GM12891 (cell line): ENCODE measurements around the gene SPATA7.

Experiments
- DNase-seq: peaks from one replicate; pipeline ENCODE4 v3.0.0; 2011; ENCODE audit warnings: low spot score; ENCODE audit not compliant: insufficient read length
- FAIRE-seq: peaks from 2 replicates; lab custom pipeline; 2011; peaks lifted over from hg19 to GRCh38; lab: Jason Lieb, UNC
- PAX5 ChIP-seq: IDR thresholded peaks from 2 replicates; pipeline ENCODE4 v1.6.1; 2011; ENCODE audit warnings: low read length, moderate library complexity, mild to moderate bottlenecking; ENCODE audit not compliant: insufficient read depth, severe bottlenecking
- POLR2A ChIP-seq: IDR thresholded peaks from 2 replicates; pipeline ENCODE4 v1.6.1; 2011; ENCODE audit warnings: low read depth, low read length, control low read depth
- POLR2AphosphoS5 ChIP-seq: IDR thresholded peaks from 2 replicates; pipeline ENCODE4 v1.6.1; 2011; ENCODE audit warnings: low read depth, low read length, control low read depth
- POU2F2 ChIP-seq: IDR thresholded peaks from 2 replicates; pipeline ENCODE4 v1.6.1; 2011; ENCODE audit warnings: low read depth, mild to moderate bottlenecking, control low read depth, low read length, moderate library complexity
- SPI1 ChIP-seq: IDR thresholded peaks from 2 replicates; pipeline ENCODE4 v1.6.1; 2011; ENCODE audit warnings: low read depth, low read length, control low read depth
- TAF1 ChIP-seq: IDR thresholded peaks from 2 replicates; pipeline ENCODE4 v1.6.1; 2011; ENCODE audit warnings: low read depth, low read length, control low read depth

SPATA7 gene

DNA sequence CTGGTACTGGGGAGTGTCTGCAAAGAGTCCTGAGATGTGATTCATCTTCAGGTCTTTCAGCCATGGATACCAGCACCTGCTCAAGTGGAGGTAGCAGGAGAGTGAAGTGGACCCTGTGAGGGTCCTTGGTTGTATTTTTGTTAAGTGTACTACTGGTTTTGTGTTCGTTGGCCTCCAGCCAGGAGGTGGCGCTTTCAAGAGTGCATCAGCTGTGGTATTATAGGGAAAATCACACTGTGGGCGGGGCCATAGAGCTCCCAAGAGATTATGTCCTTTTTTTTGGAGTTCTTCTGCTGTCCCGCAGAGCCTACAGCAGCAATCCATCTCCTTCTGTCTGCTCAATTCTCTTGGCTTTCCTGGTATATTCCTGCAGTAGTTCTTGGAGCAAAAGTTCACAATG, 66.8 kb downstream of the SPATA7 start:
- no peak for TF ChIP-seq TAF1
- no peak for TF ChIP-seq POLR2AphosphoS5
- TF ChIP-seq PAX5: no peak
- no peak for TF ChIP-seq SPI1
- no peak for TF ChIP-seq POLR2A
- TF ChIP-seq POU2F2: no peak
- no peak for DNase-seq
- no peak for FAIRE-seq

- TF ChIP-seq SPI1 (no peak), POU2F2 (no peak), POLR2AphosphoS5 (no peak), PAX5 (no peak), POLR2A (no peak), TAF1 (no peak)
- DNase-seq: no peak
- no peak for FAIRE-seq
Observed at GRCh38 chr14:88454886-88455285, 69.4 kb downstream of the SPATA7 start.

- FAIRE-seq (no peak), DNase-seq (no peak)
- no peak for TF ChIP-seq SPI1
- TF ChIP-seq POU2F2: no peak
- TF ChIP-seq POLR2A: no peak
- no peak for TF ChIP-seq POLR2AphosphoS5
- no peak for TF ChIP-seq TAF1
- TF ChIP-seq PAX5: no peak
Observed at GRCh38 chr14:88463318-88463717, 77.9 kb downstream of the SPATA7 start.

DNA sequence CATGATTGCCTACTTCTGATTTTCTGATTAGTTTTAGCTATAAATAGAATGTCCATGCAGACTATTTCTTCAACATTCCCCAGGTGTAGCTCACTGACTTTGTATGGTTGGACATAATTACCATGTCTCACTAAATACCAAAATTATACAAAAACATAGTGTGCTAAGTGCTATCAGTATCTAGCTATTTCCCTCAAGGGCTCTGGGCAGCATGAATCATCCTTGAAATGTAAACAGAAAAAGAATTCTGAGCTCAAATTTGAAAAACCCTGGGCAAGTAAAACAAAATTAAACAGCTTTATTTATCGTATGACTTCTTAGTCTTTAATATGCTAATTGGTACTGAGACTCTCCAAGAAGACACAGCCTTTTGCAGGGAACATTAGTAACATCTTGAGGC, 82.9 kb downstream of the SPATA7 start:
- DNase-seq (no peak), FAIRE-seq (no peak)
- no peak for TF ChIP-seq POU2F2
- no peak for TF ChIP-seq TAF1
- no peak for TF ChIP-seq POLR2AphosphoS5
- no peak for TF ChIP-seq SPI1
- no peak for TF ChIP-seq POLR2A

DNA sequence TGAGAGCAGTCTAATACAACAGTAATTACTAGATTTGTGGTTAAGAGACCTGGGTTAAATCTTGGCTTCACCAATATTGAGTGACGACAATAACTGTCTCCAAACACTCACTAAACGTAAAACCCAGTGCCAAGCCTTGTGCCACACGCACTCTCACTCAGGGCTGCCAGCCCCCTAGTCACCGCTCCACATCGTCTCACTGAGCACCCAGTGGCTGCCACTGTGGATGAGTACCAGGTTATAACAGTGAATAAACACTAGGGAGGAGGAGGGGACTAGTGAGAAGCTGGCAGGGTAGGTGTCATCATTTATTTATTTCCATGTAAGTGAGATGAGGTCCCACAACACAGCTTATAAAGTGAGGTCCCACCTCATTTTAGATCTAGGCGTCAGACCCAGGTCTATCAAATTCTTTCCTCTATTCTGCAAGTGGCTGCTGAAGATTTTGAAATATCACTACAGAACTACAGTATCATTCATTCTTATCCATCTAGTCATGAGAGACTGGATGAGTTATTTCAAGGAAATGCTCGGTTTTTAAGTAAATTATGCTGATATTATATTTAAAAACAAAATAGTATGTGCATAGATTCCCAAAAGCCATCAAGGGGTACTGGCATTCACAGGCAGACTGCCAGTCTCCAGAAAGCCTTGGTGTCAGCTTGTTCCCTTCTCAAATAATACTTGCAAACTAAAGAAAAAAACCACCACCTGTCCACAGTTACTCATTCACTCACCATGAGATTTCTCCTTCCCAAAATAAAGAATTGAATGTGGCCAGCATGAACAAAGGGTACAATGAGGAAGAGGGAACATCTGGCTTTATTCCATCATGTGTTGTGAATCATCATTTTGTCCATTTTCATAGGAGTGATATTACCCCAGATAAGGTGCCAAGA, 85.3 kb downstream of the SPATA7 start:
- TF ChIP-seq POLR2AphosphoS5 (no peak), PAX5 (no peak), SPI1 (no peak), POU2F2 (no peak), TAF1 (no peak), POLR2A (no peak)
- no peak for FAIRE-seq
- DNase-seq: no peak

DNA sequence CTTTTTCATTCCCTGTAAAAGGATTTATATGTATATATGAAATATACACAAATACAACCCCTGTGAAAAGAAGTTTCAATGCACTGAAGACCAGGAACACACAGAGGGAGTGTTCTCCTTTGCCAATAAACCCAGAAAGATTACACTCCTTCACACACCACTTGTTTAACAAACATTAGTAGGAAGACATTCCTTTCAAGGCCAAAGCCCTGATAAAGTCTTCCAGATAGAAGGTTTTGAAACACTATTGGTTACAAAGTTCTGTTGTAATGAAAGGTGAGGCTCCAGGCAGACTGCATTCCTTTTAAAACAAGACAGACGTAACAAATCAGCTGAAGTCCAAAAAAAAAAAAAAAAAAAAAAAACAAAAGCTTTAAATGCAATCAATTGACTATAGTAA, 88.3 kb downstream of the SPATA7 start:
- TF ChIP-seq POLR2A: no peak
- no peak for TF ChIP-seq TAF1
- no peak for TF ChIP-seq POLR2AphosphoS5
- no peak for TF ChIP-seq POU2F2
- no peak for TF ChIP-seq SPI1
- TF ChIP-seq PAX5: no peak
- FAIRE-seq: no peak
- DNase-seq: no peak

DNA sequence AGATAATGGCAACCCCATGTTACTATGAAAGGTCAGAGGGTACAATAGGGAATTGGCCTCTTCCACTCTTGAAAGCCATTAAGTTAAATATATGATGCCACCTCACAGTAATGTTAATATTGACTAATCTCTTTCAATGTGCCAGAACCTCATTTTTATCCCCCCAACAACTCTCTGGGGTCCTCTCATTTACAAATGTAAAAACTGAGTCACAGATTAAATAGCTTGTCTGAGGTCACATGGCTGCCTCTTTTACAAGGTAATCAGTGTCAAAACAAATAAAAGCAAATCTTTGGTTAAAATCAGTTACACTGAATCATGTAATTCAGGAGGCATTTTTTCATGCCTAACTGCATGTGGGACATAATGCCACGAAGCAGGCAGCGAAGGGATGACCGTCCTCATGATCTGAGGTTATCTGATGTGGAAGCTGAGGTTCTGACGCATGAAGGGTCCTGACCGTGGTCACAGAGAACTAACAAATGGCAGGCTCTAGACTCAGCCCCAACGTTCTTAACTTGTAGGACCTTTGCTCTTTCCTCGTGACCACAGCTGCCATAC, 90.8 kb downstream of the SPATA7 start:
- no peak for DNase-seq
- TF ChIP-seq POU2F2 (no peak), SPI1 (no peak), POLR2A (no peak), PAX5 (no peak), POLR2AphosphoS5 (no peak), TAF1 (no peak)
- no peak for FAIRE-seq

- no peak for DNase-seq
- TF ChIP-seq POU2F2 (no peak), SPI1 (no peak), TAF1 (no peak), PAX5 (no peak), POLR2AphosphoS5 (no peak), POLR2A (no peak)
- no peak for FAIRE-seq
Observed at GRCh38 chr14:88476825-88477224, 91.4 kb downstream of the SPATA7 start.

DNA sequence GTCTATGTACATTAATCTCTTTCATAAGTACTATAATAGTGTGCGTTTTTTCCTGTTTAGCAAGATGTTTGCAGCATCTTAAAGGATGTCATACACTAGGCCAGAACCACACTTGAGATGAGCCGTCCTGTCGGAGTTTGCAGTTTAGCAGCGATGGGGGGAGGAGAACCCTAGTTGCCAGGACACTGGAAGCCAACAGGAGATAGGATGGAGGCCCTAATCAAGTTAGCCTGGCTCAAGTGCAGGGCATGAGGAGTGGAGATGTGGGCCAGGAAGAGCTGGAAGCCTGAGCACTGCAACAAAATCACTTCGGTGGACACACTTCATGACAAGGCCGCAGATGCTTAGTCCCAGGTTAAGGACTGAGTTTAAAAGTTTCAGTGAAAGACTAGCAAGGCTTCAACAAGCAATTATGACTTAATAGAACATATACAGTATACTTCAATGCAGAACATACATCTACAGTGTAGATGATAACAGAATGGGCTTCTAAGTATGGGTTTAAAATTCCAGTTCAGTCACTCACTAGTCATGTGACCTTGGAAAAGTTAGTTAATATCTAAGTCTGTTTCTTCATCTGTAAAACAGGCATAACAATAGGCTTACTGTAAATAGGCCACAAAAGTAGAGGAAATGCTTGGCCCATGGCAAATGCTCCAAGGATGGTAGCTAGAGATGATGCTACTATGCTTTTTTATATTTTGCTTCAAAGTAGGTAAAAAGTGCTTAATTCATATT, 92.2 kb downstream of the SPATA7 start:
- DNase-seq (no peak), FAIRE-seq (no peak)
- TF ChIP-seq POLR2A (no peak), PAX5 (no peak), POU2F2 (no peak), TAF1 (no peak), POLR2AphosphoS5 (no peak), SPI1 (no peak)
